ENCODE data around the gene KCNJ1.

GRCh38 chr11:128860571-128861361 is 6.3 kb downstream of the KCNJ1 start:
- no peak for TF ChIP-seq CHD1 (IDR thresholded peaks at IDR 0.05; ENCODE audit: low read depth, low read length)
- TF ChIP-seq CTCF (IDR thresholded peaks at IDR 0.05; ENCODE audit: control extremely low read depth in 1 of 3, insufficient read depth in 1 of 3, low read depth in 1 of 3, low read length in 3 of 3) = no peak
- TF ChIP-seq ATF2 (IDR thresholded peaks at IDR 0.05; ENCODE audit: low read length) = no peak
- TF ChIP-seq SIN3A (conservative IDR thresholded peaks at IDR 0.05 in 1 of 2, IDR thresholded peaks at IDR 0.05 in 1 of 2; ENCODE audit: low read depth in 1 of 2, low read length in 2 of 2) = no peak
- no peak for TF ChIP-seq MAX (IDR thresholded peaks at IDR 0.05)
- TF ChIP-seq KDM1A (IDR thresholded peaks at IDR 0.05; ENCODE audit: borderline replicate concordance, low read length) = no peak
- TF ChIP-seq TCF12 (IDR thresholded peaks at IDR 0.05; ENCODE audit: low read depth, low read length) = no peak
- TF ChIP-seq RXRA (IDR thresholded peaks at IDR 0.05; ENCODE audit: insufficient read depth, low read depth, low read length) = no peak
- no peak for TF ChIP-seq POLR2A (IDR thresholded peaks at IDR 0.05; ENCODE audit: control extremely low read depth in 1 of 2, low read depth in 2 of 2, low read length in 2 of 2)
- no peak for TF ChIP-seq TAF1 (IDR thresholded peaks at IDR 0.05; ENCODE audit: low read depth, low read length)
- TF ChIP-seq TBP (IDR thresholded peaks at IDR 0.05; ENCODE audit: low read depth, low read length) = no peak

Data from H1 (cell line).